SJSA1 (cell line): Measurements from ENCODE around the gene MMRN2. TPM values are rescaled to one million over a fixed set of nuclear protein-coding genes. Genes with fewer than 3 reads are reported as not detected.

Experiments
- DNase-seq, 2 experiments: peaks; one replicate each; pipeline ENCODE4 v3.0.0-alpha.2; 2015 to 2020; ENCODE audit warnings: low spot score in 2 of 2, low read depth in 1 of 2
- H3K27ac ChIP-seq: fragments of 250-450 bp; sonication (Bioruptor Pico); 2 replicates; pipeline ENCODE4 v1.5.1; 2020; ENCODE audit warnings: mild to moderate bottlenecking, moderate library complexity
- H3K27me3 ChIP-seq: fragments of 250-450 bp; sonication (Bioruptor Pico); replicated peaks from 2 replicates; pipeline ENCODE4 v1.5.1; 2020; ENCODE audit warnings: mild to moderate bottlenecking, moderate library complexity
- H3K36me3 ChIP-seq: fragments of 250-450 bp; sonication (Bioruptor Pico); 2 replicates; pipeline ENCODE4 v1.5.1; 2020; ENCODE audit warnings: mild to moderate bottlenecking
- H3K4me1 ChIP-seq: fragments of 250-450 bp; sonication (Bioruptor Pico); replicated peaks from 2 replicates; pipeline ENCODE4 v1.6.1; 2021; ENCODE audit warnings: mild to moderate bottlenecking
- H3K4me3 ChIP-seq: fragments of 250-450 bp; sonication (Bioruptor Pico); 2 replicates; pipeline ENCODE4 v1.5.1; 2020; ENCODE audit warnings: mild to moderate bottlenecking
- H3K9me3 ChIP-seq: fragments of 250-450 bp; sonication (Bioruptor Pico); replicated peaks from 2 replicates; pipeline ENCODE4 v1.5.1; 2020; ENCODE audit warnings: mild to moderate bottlenecking
- total RNA-seq: library from RNA; depleted of rRNA; stranded (reverse); fragments of >200 nt; shearing (Covaris generic); gene quantifications from 2 replicates; pipeline ENCODE4 v1.2.3, GENCODE V29; 2014; rRNA removed

The MMRN2 gene
- total RNA-seq, 1 experiment from 2014 or later, result 1.5 TPM

- no peaks in the 10 kb centered on the region for H3K27me3 ChIP-seq
- no peaks in the 10 kb centered on the region for H3K9me3 ChIP-seq
- DNase-seq, result no peak
- H3K27ac ChIP-seq, result no peak overlapping the region
- H3K4me3 ChIP-seq, result no peak overlapping the region
- H3K4me1 ChIP-seq, result no peaks in the 10 kb centered on the region
- peaks cover 27% of the 10 kb centered on the region for H3K36me3 ChIP-seq
Observed at GRCh38 chr10:86898511-86898910, 58.9 kb downstream of the MMRN2 start.

- H3K27ac ChIP-seq, result no peak overlapping the region
- H3K4me1 ChIP-seq, result peaks cover 10% of the 10 kb centered on the region
- DNase-seq, result no peak
Observed at GRCh38 chr10:86889997-86890396, 67.4 kb downstream of the MMRN2 start.

GRCh38 chr10:86888585-86889381, 68.6 kb downstream of the MMRN2 start:
- Histone ChIP-seq H3K27ac (no peak overlapping the region; the same call in 1 of the 2 replicates), H3K4me3 (no peak overlapping the region), H3K9me3 (no peaks in the 10 kb centered on the region), H3K4me1 (peaks cover 10% of the 10 kb centered on the region), H3K36me3 (peaks cover 16% of the 10 kb centered on the region), H3K27me3 (no peaks in the 10 kb centered on the region)
- peak in 1 of 2 experiments; percentile 33 for DNase-seq

More at GRCh38 chr10:86889997-86890396, 67.4 kb downstream of the MMRN2 start:
- Histone ChIP-seq H3K4me3 (no peak overlapping the region), H3K9me3 (no peaks in the 10 kb centered on the region), H3K27me3 (no peaks in the 10 kb centered on the region), H3K36me3 (peaks cover 23% of the 10 kb centered on the region)

Other genes starting within 250 kb of the MMRN2 start
- gene BMPR1A, start 201.0 kb downstream of the MMRN2 start, total RNA-seq, result 35.3 and 53.4 TPM in 2 replicates
- gene SNCG, start 984 bp upstream of the MMRN2 start, total RNA-seq, result 0.74 TPM in 1 of 2 replicates, not detected in the other
- not detected in 2 replicates for gene ADIRF, start 10.9 kb upstream of the MMRN2 start, total RNA-seq
- gene FAM25A, start 62.7 kb upstream of the MMRN2 start, total RNA-seq, result not detected in 2 replicates
- 176 and 177 TPM in 2 replicates for gene GLUD1, start 137.2 kb upstream of the MMRN2 start, total RNA-seq
- gene SHLD2, start 137.6 kb upstream of the MMRN2 start, total RNA-seq, result 40.3 and 46.2 TPM in 2 replicates